Neural cell (in vitro differentiated cells): ENCODE measurements around the gene CLOCK. TPM values are rescaled to one million over a fixed set of nuclear protein-coding genes. Genes with fewer than 3 reads are reported as not detected.

Experiments
- H2AFZ ChIP-seq: fragments of 200-600, 300-800 bp; sonication (generic), shearing (Covaris generic); 2 replicates; pipeline ENCODE4 v1.6.0; 2014; ENCODE audit warnings: low read depth, mild to moderate bottlenecking, antibody characterized with exemption, low read length, moderate library complexity
- H3F3A ChIP-seq: fragments of 200-600 bp; shearing (Covaris generic); 2 replicates; pipeline ENCODE4 v1.6.1; 2016; ENCODE audit warnings: mild to moderate bottlenecking, moderate library complexity, mixed read lengths, antibody characterized with exemption, low read length; ENCODE audit not compliant: insufficient read depth, poor library complexity, severe bottlenecking
- H3K27ac ChIP-seq: fragments of 200-600, 300-800 bp; sonication (generic), shearing (Covaris generic); 2 replicates; pipeline ENCODE4 v1.5.1; 2014; ENCODE audit warnings: mild to moderate bottlenecking, low read length, moderate library complexity
- H3K27me3 ChIP-seq: fragments of 300-800, 200-600 bp; sonication (generic), shearing (Covaris generic); 2 replicates; pipeline ENCODE4 v1.6.0; 2014; ENCODE audit warnings: mild to moderate bottlenecking, low read depth, low read length, moderate library complexity; ENCODE audit not compliant: insufficient read depth
- H3K36me3 ChIP-seq: fragments of 300-800, 200-600 bp; sonication (generic), shearing (Covaris generic); 2 replicates; pipeline ENCODE4 v1.5.1; 2014; ENCODE audit warnings: mild to moderate bottlenecking, antibody characterized with exemption, low read length, moderate library complexity; ENCODE audit not compliant: insufficient read depth
- H3K4me2 ChIP-seq: fragments of 300-800, 200-600 bp; sonication (generic), shearing (Covaris generic); 2 replicates; pipeline ENCODE4 v1.6.0; 2014; ENCODE audit warnings: mild to moderate bottlenecking, low read length
- H3K4me3 ChIP-seq: fragments of 300-800, 200-600 bp; sonication (generic), shearing (Covaris generic); 2 replicates; pipeline ENCODE4 v1.5.1; 2014; ENCODE audit warnings: mild to moderate bottlenecking, low read length, moderate library complexity
- H3K79me2 ChIP-seq: fragments of 200-600 bp; shearing (Covaris generic); replicated peaks from 2 replicates; pipeline ENCODE4 v1.6.0; 2014; ENCODE audit warnings: mild to moderate bottlenecking, low read length, moderate library complexity; ENCODE audit not compliant: insufficient read depth
- H3K9ac ChIP-seq: fragments of 300-800, 200-600 bp; sonication (generic), shearing (Covaris generic); 2 replicates; pipeline ENCODE4 v1.6.1; 2016; ENCODE audit warnings: mild to moderate bottlenecking, low read length, mixed read lengths
- H3K9me2 ChIP-seq: fragments of 200-600 bp; shearing (Covaris generic); 2 replicates; pipeline ENCODE4 v1.6.1; 2016; ENCODE audit warnings: mild to moderate bottlenecking, low read length, mixed read lengths; ENCODE audit not compliant: insufficient read depth
- H3K9me3 ChIP-seq: fragments of 200-600, 300-800 bp; sonication (generic), shearing (Covaris generic); 2 replicates; pipeline ENCODE4 v1.6.1; 2016; ENCODE audit warnings: mild to moderate bottlenecking, mixed run types, low read length, moderate library complexity, mixed read lengths
- H4K20me1 ChIP-seq: fragments of 200-600 bp; shearing (Covaris generic); 2 replicates; pipeline ENCODE4 v1.6.1; 2016; ENCODE audit warnings: mild to moderate bottlenecking, mixed run types; ENCODE audit not compliant: insufficient read depth
- EZH2 ChIP-seq: fragments of 200-600, 300-800 bp; shearing (Covaris generic), sonication (generic); IDR thresholded peaks from 2 replicates; pipeline ENCODE4 v1.6.1; 2014; ENCODE audit warnings: antibody characterized with exemption, low read length, borderline replicate concordance, mild to moderate bottlenecking; ENCODE audit not compliant: insufficient read depth, poor library complexity, severe bottlenecking
- MXI1 ChIP-seq: fragments of 450-650 bp; conservative IDR thresholded peaks from 2 replicates; pipeline ENCODE4 v1.6.1; 2014; ENCODE audit warnings: antibody characterized with exemption, mild to moderate bottlenecking; ENCODE audit not compliant: poor library complexity, severe bottlenecking
- POLR2AphosphoS5 ChIP-seq: IDR thresholded peaks from 2 replicates; pipeline ENCODE4 v1.6.1; 2012
- RAD21 ChIP-seq: fragments of 450-650 bp; conservative IDR thresholded peaks from 2 replicates; pipeline ENCODE4 v1.6.1; 2014; ENCODE audit warnings: antibody characterized with exemption, mild to moderate bottlenecking, moderate library complexity
- SMC3 ChIP-seq: fragments of 450-650 bp; conservative IDR thresholded peaks from 2 replicates; pipeline ENCODE4 v1.6.1; 2014; ENCODE audit warnings: antibody characterized with exemption, mild to moderate bottlenecking, moderate library complexity; ENCODE audit not compliant: poor library complexity
- TAF1 ChIP-seq: IDR thresholded peaks from 2 replicates; pipeline ENCODE4 v1.6.1; 2012; ENCODE audit warnings: low read depth
- polyA plus RNA-seq: library from polyadenylated mRNA; depleted of rRNA; stranded (reverse); fragments of >200 nt; gene quantifications from 2 replicates; pipeline ENCODE4 v1.2.3, GENCODE V29; 2014
- TF ChIP-seq, protein P1 (sequence below): fragments of 450-650 bp; IDR thresholded peaks from 2 replicates; pipeline ENCODE4 v1.5.1; 2014; ENCODE audit warnings: antibody characterized with exemption, mild to moderate bottlenecking, moderate library complexity; ENCODE audit not compliant: poor library complexity, severe bottlenecking
- TF ChIP-seq, protein P2 (sequence below): IDR thresholded peaks from 2 replicates; pipeline ENCODE4 v1.6.1; 2012; ENCODE audit warnings: borderline replicate concordance

The CLOCK gene
- polyA plus RNA-seq, 1 donor from 2014 or later, result 8.7 TPM

DNA sequence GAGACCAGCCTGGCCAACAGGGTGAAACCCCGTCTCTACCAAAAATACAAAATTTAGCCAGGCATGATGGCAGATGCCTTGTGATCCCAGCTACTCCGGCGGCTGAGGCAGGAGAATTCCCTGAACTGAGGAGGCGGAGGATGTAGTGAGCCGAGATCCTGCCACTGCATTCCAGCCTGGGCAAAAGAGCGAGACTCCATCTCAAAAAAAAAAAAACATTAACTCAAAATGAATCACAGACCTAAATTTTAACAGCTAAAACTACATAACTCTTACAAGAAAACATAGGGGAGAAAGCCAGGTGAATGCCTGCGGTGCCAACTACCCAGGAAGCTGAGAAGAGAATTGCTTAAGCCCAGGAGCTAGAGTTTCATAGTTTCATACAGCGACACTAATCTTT, 96.1 kb downstream of the CLOCK start:
- Histone ChIP-seq H3K9ac (no peak overlapping the region), H2AFZ (no peak overlapping the region), H4K20me1 (no peaks in the 10 kb centered on the region), H3K9me3 (no peaks in the 10 kb centered on the region), H3F3A (no peaks in the 10 kb centered on the region), H3K79me2 (no peaks in the 10 kb centered on the region), H3K4me2 (no peak overlapping the region), H3K9me2 (no peaks in the 10 kb centered on the region), H3K27me3 (no peaks in the 10 kb centered on the region), H3K27ac (no peak overlapping the region), H3K36me3 (peaks cover 13% of the 10 kb centered on the region), H3K4me3 (no peak overlapping the region)
- TF ChIP-seq, protein P1, sequence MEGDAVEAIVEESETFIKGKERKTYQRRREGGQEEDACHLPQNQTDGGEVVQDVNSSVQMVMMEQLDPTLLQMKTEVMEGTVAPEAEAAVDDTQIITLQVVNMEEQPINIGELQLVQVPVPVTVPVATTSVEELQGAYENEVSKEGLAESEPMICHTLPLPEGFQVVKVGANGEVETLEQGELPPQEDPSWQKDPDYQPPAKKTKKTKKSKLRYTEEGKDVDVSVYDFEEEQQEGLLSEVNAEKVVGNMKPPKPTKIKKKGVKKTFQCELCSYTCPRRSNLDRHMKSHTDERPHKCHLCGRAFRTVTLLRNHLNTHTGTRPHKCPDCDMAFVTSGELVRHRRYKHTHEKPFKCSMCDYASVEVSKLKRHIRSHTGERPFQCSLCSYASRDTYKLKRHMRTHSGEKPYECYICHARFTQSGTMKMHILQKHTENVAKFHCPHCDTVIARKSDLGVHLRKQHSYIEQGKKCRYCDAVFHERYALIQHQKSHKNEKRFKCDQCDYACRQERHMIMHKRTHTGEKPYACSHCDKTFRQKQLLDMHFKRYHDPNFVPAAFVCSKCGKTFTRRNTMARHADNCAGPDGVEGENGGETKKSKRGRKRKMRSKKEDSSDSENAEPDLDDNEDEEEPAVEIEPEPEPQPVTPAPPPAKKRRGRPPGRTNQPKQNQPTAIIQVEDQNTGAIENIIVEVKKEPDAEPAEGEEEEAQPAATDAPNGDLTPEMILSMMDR, result no peak
- TF ChIP-seq SMC3 (no peak), RAD21 (no peak), MXI1 (no peak), EZH2 (no peak), POLR2AphosphoS5 (no peak)
- TF ChIP-seq, protein P2, sequence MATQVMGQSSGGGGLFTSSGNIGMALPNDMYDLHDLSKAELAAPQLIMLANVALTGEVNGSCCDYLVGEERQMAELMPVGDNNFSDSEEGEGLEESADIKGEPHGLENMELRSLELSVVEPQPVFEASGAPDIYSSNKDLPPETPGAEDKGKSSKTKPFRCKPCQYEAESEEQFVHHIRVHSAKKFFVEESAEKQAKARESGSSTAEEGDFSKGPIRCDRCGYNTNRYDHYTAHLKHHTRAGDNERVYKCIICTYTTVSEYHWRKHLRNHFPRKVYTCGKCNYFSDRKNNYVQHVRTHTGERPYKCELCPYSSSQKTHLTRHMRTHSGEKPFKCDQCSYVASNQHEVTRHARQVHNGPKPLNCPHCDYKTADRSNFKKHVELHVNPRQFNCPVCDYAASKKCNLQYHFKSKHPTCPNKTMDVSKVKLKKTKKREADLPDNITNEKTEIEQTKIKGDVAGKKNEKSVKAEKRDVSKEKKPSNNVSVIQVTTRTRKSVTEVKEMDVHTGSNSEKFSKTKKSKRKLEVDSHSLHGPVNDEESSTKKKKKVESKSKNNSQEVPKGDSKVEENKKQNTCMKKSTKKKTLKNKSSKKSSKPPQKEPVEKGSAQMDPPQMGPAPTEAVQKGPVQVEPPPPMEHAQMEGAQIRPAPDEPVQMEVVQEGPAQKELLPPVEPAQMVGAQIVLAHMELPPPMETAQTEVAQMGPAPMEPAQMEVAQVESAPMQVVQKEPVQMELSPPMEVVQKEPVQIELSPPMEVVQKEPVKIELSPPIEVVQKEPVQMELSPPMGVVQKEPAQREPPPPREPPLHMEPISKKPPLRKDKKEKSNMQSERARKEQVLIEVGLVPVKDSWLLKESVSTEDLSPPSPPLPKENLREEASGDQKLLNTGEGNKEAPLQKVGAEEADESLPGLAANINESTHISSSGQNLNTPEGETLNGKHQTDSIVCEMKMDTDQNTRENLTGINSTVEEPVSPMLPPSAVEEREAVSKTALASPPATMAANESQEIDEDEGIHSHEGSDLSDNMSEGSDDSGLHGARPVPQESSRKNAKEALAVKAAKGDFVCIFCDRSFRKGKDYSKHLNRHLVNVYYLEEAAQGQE, result no peak

DNA sequence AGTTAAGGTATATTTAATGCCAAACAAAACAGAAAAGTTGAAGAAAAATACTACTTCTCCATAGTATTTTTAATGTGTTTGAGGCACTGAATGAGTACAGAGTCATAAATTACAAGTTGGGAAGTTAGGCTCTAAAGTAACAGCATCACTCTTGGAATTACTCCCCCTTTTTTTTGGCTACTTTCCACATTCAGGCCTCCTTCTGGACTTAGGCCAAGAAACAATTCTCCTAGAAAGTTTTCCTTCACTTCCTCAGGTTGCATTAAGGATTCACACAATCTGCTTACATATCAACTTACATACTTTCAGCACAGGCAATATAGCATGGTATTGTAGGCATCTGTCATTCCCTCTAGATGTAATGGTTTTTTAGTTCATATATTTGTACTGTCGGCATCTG, 98.9 kb downstream of the CLOCK start:
- no peak overlapping the region for H3K9ac ChIP-seq
- H3K4me2 ChIP-seq, result no peak overlapping the region
- H3K9me3 ChIP-seq, result no peaks in the 10 kb centered on the region
- no peak overlapping the region for H2AFZ ChIP-seq
- no peak overlapping the region for H3K4me3 ChIP-seq
- H3K27me3 ChIP-seq, result no peaks in the 10 kb centered on the region
- peaks cover 13% of the 10 kb centered on the region for H3K36me3 ChIP-seq
- no peaks in the 10 kb centered on the region for H3K79me2 ChIP-seq
- TF ChIP-seq, protein P2, result no peak
- TF ChIP-seq RAD21, result no peak
- TF ChIP-seq SMC3, result no peak
- no peak for TF ChIP-seq MXI1
- TF ChIP-seq, protein P1, result no peak
- no peak for TF ChIP-seq POLR2AphosphoS5
- TF ChIP-seq EZH2, result no peak
- TF ChIP-seq TAF1, result no peak
- no peaks in the 10 kb centered on the region for H4K20me1 ChIP-seq
- H3K9me2 ChIP-seq, result no peaks in the 10 kb centered on the region
- no peaks in the 10 kb centered on the region for H3F3A ChIP-seq
- no peak overlapping the region for H3K27ac ChIP-seq
